ENCODE results near the gene CBLB.

CBLB gene

DNA sequence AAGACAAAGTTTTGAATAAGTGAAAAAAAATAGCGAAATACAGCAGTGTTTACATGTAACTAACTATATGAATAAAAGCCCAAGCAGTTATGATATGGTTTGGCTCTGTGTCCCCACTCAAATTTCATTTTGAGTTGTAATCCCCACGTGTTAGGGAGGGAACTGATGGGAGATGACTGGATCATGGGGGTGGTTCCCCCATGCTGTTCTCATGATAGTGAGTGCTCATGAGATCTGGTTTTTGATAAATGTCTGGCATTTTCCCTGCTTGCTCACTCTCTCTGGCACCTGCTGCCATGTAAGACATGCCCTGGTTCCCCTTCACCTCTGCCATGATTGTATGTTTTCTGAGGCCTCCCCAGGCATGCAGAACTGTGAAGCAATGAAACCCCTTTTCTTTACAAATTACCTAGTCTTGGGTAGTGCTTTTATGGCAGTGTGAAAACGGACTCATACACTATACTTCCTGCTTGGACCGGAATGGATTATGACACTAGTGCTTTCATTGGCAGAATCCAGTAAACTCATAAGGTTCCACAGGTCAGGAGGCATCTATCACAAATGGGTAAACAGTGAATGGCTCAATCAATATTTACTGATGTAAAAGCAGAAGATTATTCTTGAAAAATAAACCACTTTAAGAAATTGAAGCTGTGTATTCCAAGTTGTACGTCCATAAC lies 192.1 kb downstream of the CBLB start:
- DNase-seq: no peak

DNA sequence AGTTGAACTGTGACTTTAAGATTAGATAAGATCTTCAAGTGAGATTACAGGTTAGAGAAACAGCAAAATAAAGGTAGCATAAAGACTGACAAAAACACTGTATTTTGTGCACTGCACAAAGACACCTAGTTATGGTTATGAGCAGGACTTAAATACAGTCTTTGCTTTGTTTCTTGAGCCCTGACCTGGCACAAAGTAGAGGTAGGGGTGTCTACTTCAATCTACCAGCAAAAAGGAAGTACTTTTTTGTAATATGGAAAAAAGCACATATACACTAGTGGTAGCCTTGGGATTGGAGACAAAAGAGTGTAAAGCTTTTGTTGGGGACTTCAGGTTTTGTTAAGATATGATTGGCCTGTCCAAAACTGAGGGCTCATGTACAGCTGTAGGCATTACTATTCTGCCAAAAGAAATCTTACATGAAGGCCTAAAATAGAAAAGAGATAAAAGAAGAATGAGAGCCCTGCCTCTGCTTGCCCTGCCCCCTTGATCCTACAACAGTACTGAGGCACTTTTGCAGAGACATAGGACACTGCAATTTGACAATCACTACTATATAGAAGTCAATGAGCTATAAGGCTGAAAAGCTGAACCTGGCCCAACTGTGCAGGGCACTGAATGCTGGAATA lies 194.3 kb downstream of the CBLB start:
- no peak for DNase-seq

GRCh38 chr3:105672996-105673395 lies 195.8 kb downstream of the CBLB start:
- no peak for DNase-seq

- DNase-seq: no peak
These were observed 206.5 kb downstream of the CBLB start for GRCh38 chr3:105662306-105662705.

GRCh38 chr3:105661461-105661860 lies 207.4 kb downstream of the CBLB start:
- DNase-seq: no peak

- DNase-seq: no peak
These were observed 211.9 kb downstream of the CBLB start for GRCh38 chr3:105656651-105657504.

GRCh38 chr3:105653868-105654267 lies 214.9 kb downstream of the CBLB start:
- DNase-seq: no peak

GRCh38 chr3:105653166-105653565 lies 215.6 kb downstream of the CBLB start:
- no peak for DNase-seq

GRCh38 chr3:105649480-105649879 lies 219.3 kb downstream of the CBLB start:
- no peak for DNase-seq

DNA sequence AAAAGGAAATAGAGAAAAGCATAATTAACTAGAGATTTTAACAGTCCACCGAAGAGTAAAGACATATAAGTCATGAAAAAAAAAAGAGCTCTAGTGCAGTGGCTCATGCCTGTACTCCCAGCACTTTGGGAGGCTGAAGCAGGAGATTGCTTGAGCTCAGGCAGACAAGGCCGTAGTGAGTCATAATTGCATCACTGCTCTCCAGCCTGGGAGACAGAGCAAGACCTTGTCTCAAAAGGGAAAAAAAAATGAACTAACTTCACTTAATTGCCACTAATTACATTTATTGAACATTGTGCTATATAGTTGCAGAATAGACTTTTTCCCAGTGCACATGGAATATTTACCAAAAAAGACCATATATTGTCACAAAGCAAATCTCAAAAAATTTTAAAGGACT lies 221.8 kb downstream of the CBLB start:
- DNase-seq: no peak

DNA sequence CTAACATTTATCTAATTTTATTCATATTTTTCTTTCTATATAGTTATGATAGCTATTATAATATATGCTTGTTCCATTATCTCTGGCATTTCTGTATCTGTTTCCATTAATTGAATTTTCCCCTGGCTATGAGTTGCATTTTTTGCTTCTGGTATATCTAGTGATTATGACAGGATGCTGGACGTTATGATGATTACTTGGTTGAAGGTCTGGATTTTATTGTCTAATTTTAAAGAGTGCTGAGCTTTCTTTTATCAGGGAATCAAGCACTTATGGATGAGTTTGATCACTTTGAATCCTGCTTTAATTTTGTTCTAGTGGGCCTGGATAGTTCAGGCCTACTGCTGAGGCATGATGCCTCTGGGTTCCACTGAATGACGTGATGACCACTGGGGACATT lies 229.7 kb downstream of the CBLB start:
- no peak for DNase-seq

- DNase-seq: no peak
These were observed 234.1 kb downstream of the CBLB start for GRCh38 chr3:105634708-105635107.

- DNase-seq: no peak
These were observed 239.1 kb downstream of the CBLB start for GRCh38 chr3:105629718-105630117.

- no peak for DNase-seq
These were observed 242.1 kb downstream of the CBLB start for GRCh38 chr3:105626739-105627138.

DNA sequence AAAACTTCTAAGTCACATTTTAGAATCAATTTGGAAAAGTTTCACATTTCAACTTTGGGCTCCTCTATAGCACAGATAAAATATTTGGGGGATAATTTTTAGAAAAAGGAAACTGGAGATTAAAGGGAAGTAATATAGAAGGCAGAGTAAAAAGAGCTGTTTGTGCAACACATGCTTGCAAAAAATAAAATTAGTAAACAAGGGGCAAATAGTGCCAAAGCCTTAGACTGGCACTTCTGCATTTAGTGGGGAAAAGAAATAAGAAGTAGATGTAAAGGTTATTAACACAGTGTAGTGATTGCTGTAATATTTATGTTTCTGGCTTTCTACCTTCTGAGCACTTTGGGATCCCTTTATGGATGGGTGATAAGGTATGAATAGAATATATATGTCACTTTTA lies 246.6 kb downstream of the CBLB start:
- DNase-seq: no peak

GRCh38 chr3:105620236-105620635 lies 248.6 kb downstream of the CBLB start:
- no peak for DNase-seq

DNA sequence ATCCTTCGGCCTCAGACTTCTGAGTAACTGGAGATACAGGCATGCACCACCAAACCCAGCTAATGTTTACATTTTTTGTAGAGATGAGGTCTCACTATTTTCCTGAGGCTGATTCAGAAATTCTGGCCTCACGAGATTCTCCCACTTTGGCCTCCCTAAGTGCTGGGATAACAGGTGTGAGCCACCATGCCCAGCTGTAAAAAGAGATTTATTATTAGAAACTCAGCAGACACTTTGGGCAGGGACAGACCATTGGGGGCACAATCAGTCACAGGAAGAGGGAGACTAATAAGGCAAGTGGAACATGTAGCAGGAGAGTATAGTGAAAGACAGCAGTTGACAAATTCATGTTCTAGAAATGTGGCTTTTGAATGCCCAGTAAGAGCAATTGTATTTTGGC lies 249.2 kb downstream of the CBLB start:
- DNase-seq: no peak

DNA sequence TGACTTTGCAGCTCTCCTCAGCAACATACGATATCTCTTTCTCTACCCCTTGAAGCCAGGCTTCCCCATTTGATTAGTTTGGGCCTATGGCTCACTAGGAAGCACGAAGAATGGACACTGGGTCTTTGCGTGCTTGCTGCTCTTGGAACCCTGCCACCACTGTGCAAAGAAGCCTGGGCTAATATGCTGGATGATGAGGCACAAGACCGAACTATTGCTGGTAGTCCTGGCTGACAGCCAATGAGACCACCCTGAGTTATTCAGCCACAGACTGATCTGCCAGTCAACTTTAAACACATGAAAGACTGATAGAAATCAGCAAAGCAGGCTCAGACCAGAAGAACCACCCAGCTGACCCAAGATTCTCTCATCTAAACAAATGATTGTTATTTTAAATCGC lies 250.3 kb downstream of the CBLB start:
- no peak for DNase-seq

DNA sequence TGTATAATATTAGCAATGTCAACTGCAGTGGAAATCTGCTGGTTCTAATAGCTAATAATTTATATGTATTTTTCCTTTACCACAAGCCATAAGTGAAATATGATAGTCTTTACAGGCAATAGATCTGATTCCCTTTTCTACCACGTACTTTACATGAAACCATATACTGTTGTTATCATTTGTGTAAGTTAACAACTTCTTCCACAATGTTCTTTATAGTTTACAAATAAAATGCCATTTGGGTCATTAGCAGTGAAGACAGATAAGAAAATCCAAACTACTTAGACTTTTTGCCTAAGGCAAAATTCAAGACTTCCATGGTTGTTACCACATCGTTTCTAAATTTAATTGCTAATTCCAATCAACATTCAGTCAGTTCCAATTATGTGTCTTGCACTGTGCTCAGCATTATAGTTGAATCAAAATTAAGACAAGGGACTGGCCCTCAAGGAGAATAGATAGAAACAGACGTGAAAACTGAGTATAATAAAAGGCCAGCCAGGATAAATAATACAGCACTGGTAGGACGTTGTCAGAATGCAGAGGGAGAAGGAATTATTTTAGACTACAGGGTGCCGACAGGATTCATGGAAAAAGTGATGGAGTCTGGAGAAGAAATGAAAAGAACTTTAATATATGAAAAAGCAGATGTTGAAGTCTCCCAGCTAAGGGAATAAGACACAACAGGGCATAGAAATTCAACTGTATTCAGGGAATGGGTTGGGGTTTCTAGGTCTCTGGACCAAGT lies 252.3 kb downstream of the CBLB start:
- no peak for DNase-seq

DNA sequence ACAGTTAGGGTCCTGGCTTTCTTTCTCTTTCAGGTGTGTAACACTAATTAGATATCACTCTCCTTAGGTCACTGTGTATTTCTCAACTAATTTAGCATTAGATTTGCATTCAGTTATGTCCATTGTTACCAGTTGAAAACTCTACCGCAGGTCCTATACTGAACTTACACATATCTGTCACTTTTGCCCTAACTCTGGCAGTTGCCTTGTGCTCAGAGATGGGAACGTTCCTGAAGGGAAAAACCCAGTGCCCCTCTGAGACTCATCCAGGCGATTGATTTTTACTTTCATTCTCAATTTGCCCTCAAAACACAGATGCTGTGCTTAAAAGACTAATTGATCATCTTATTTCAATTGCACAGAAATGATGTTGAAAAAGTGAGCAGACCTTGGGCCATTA lies 253.0 kb downstream of the CBLB start:
- DNase-seq: no peak

- no peak for DNase-seq
These were observed 254.4 kb downstream of the CBLB start for GRCh38 chr3:105614288-105615030.

DNA sequence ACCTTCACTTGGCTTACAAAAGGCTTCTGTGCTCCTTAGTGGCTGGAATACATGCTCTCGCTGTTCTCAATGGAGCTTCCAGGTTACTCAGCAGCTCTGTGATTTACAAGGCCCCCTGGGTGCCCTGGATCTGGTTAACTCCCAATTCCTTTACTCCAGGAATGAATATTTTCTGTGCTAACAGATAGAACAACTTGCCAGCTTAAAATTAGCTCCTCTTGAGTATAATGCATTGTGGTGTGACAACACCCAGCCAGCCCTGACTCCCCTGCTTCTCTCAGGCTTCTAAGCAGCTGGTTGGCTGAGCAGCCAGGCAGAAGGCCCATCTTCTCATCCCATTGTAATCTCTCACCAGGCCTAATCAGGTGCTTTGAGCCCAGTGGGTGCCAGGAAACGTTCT lies 255.7 kb downstream of the CBLB start:
- no peak for DNase-seq

Data from CD4-positive, alpha-beta T cell treated with Interleukin-10 for 1 hour (primary cell).